GM18520 (cell line): ENCODE data around the gene WDR5B.
A peak's percentile ranks its signal among the peaks of the same experiment; 100 is the strongest.
"Not testable (repeated sequence)": the region's sequence is repeated elsewhere in the genome, so short reads cannot be mapped to it uniquely, and the experiment has no call there.

Experiments
- ATAC-seq: cut with Tn5 transposase; IDR thresholded peaks from one replicate; pipeline ENCODE4 v1.9.1; 2021; ENCODE audit not compliant: unreplicated experiment

WDR5B gene

GRCh38 chr3:122415762-122416654 lies at the start of gene WDR5B:
Gene WDR5B, minus strand, starts transcription at chr3:122416062. Its CDS starts 534 bp downstream, at chr3:122415528.
- ATAC-seq: peak; percentile 79

- ATAC-seq: no peak
Measured at GRCh38 chr3:122464659-122465058, 48.8 kb upstream of the WDR5B start.

- no peak for ATAC-seq
Measured at GRCh38 chr3:122462406-122462805, 46.5 kb upstream of the WDR5B start.

GRCh38 chr3:122461806-122462205 lies 45.9 kb upstream of the WDR5B start:
- no peak for ATAC-seq

GRCh38 chr3:122458992-122459391 lies 43.1 kb upstream of the WDR5B start:
- no peak for ATAC-seq

GRCh38 chr3:122457706-122458105 lies 41.8 kb upstream of the WDR5B start:
- ATAC-seq: no peak

- ATAC-seq: no peak
Measured at GRCh38 chr3:122456074-122456473, 40.2 kb upstream of the WDR5B start.

- ATAC-seq: no peak
Measured at GRCh38 chr3:122451371-122451770, 35.5 kb upstream of the WDR5B start.

GRCh38 chr3:122448218-122448617 lies 32.4 kb upstream of the WDR5B start:
- not testable (repeated sequence) for ATAC-seq

GRCh38 chr3:122444491-122444887 lies 28.6 kb upstream of the WDR5B start:
- not testable (repeated sequence) for ATAC-seq

GRCh38 chr3:122443762-122444490 lies 28.1 kb upstream of the WDR5B start:
- ATAC-seq: not testable (repeated sequence)

GRCh38 chr3:122443090-122443489 lies 27.2 kb upstream of the WDR5B start:
- ATAC-seq: no peak

GRCh38 chr3:122435950-122436349 lies 20.1 kb upstream of the WDR5B start:
- no peak for ATAC-seq

GRCh38 chr3:122430371-122430770 lies 14.5 kb upstream of the WDR5B start:
- no peak for ATAC-seq

- no peak for ATAC-seq
Measured at GRCh38 chr3:122427857-122428471, 12.1 kb upstream of the WDR5B start.

- no peak for ATAC-seq
Measured at GRCh38 chr3:122421836-122422235, 6.0 kb upstream of the WDR5B start.

GRCh38 chr3:122421101-122421500 lies 5.2 kb upstream of the WDR5B start:
- ATAC-seq: no peak

- ATAC-seq: no peak
Measured at GRCh38 chr3:122416966-122417365, 1.1 kb upstream of the WDR5B start.

- peak; percentile 20 for ATAC-seq
Measured at GRCh38 chr3:122415104-122415744, 638 bp downstream of the WDR5B start.

- ATAC-seq: no peak
Measured at GRCh38 chr3:122414391-122414790, 1.5 kb downstream of the WDR5B start.

GRCh38 chr3:122410639-122411038 lies 5.2 kb downstream of the WDR5B start:
- no peak for ATAC-seq
